Measurements from ENCODE around the gene CHCHD10. TPM values are rescaled to one million over a fixed set of nuclear protein-coding genes. Genes with fewer than 3 reads are reported as not detected.

Gene CHCHD10
- total RNA-seq, 1 experiment from 2014 or later: 178 TPM

DNA sequence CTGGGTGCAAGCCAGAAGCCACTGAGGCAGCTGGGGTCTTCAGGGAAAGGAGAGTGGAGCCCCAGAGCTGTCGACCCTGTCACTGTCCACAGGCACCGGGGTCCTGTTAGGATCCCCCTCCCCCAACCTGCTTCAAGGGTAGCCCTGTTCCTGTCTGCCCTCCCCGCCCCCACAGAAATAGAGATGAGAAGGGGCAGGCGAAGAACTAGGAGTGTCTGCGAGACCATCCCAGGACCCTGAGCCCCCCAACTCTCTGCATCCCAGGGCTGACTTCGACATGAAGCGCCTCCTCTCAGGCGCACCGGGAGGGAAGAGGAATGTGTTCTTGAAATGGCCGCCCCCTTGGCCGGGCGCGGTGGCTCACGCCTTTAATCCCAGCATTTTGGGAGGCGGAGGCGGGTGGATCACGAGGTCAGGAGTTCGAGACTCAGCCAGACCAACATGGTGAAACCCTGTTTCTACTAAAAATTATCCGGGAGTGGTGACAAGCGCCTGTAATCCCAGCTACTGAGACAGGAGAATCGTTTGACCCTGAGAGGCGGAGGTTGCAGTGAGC, 16.3 kb downstream of the CHCHD10 start:
- 0 out of 2 replicates have a peak, but pooled peaks cover 3% of the 10 kb centered on the region for H3K4me1 ChIP-seq
- no peaks in the 10 kb centered on the region for H3K27me3 Mint-ChIP-seq (ENCODE audit: insufficient read depth, unreplicated experiment)
- no peaks in the 10 kb centered on the region for H3K36me3 Mint-ChIP-seq (ENCODE audit: insufficient read depth, unreplicated experiment)
- H3K4me3 ChIP-seq (ENCODE audit: low read depth, low read length): peak overlapping the region; percentile 85
- peak; percentile 51 to 58 for DNase-seq
- POLR2A ChIA-PET: interaction anchor here (0.6 to 1.1 kb wide), 5 partner anchors 16 to 106 kb away, joined by 3 to 10 read pairs (median 4); partner anchors contain the start of genes CHCHD10 and SLC2A11
- intact Hi-C loops (cut with micrococcal nuclease; ENCODE audit: unreplicated experiment): loop anchor here (1.0 kb wide), 2 partner anchors 14 to 34 kb away; no protein-coding TSS in a partner anchor
- BruUV-seq (replicated peaks): TSS peak; percentile 81
- CTCF ChIA-PET: interaction anchor here (0.7 to 1.0 kb wide), 4 partner anchors 16 to 142 kb away, joined by 3 to 7 read pairs (median 5); partner anchors contain the start of genes CHCHD10 and MIF
- peak overlapping the region; percentile 89 for H3K4me3 Mint-ChIP-seq (ENCODE audit: unreplicated experiment)
- H3K4me1 Mint-ChIP-seq (ENCODE audit: low read depth, unreplicated experiment): peaks cover 11% of the 10 kb centered on the region
- H3K36me3 ChIP-seq (ENCODE audit: control insufficient read depth, insufficient read depth, low read length): no peaks in the 10 kb centered on the region
- no peak for TF ChIP-seq CTCF (IDR thresholded peaks at IDR 0.05; ENCODE audit: insufficient read depth in 1 of 2, low read depth in 1 of 2, low read length in 1 of 2, severe bottlenecking in 1 of 2, unreplicated experiment in 1 of 2)
- peak overlapping the region; percentile 77 for H3K27ac Mint-ChIP-seq (ENCODE audit: unreplicated experiment)
- no peaks in the 10 kb centered on the region for H3K9me3 ChIP-seq
- H3K27me3 ChIP-seq (replicated peaks; ENCODE audit: control insufficient read depth, insufficient read depth, low read length): no peaks in the 10 kb centered on the region
- no peaks in the 10 kb centered on the region for H3K9me3 Mint-ChIP-seq (ENCODE audit: unreplicated experiment)

GRCh38 chr22:23750714-23751440, 16.9 kb downstream of the CHCHD10 start, which contains the start of gene ZNF70:
Gene ZNF70, minus strand, starts transcription at chr22:23751112. Its CDS starts 5,972 bp downstream, at chr22:23745140.
- intact Hi-C loops (cut with micrococcal nuclease; ENCODE audit: unreplicated experiment): loop anchor here (1.0 kb wide), 2 partner anchors 14 to 34 kb away; no protein-coding TSS in a partner anchor
- ChIA-PET CTCF (interaction anchor here (0.6 to 1.0 kb wide), 4 partner anchors 17 to 138 kb away, joined by 3 to 6 read pairs (median 5); partner anchors contain the start of gene CHCHD10), POLR2A (interaction anchor here (0.6 to 1.1 kb wide), 9 partner anchors 8 to 1798 kb away, joined by 3 to 10 read pairs (median 4); partner anchors contain the start of genes C22orf15, CHCHD10, PPM1F and SLC2A11)
- Histone ChIP-seq H3K9me3 (no peaks in the 10 kb centered on the region), H3K36me3 (ENCODE audit: control insufficient read depth, insufficient read depth, low read length) (no peaks in the 10 kb centered on the region), H3K27me3 (replicated peaks; ENCODE audit: control insufficient read depth, insufficient read depth, low read length) (no peaks in the 10 kb centered on the region), H3K4me3 (ENCODE audit: low read depth, low read length) (peak within 1 kb of the TSS; percentile 85), H3K4me1 (0 out of 2 replicates have a peak, but pooled peaks cover 3% of the 10 kb centered on the region)
- Mint-ChIP-seq H3K9me3 (ENCODE audit: unreplicated experiment) (no peaks in the 10 kb centered on the region), H3K4me3 (ENCODE audit: unreplicated experiment) (peak within 1 kb of the TSS; percentile 89), H3K4me1 (ENCODE audit: low read depth, unreplicated experiment) (peaks cover 11% of the 10 kb centered on the region), H3K27me3 (ENCODE audit: insufficient read depth, unreplicated experiment) (no peaks in the 10 kb centered on the region), H3K27ac (ENCODE audit: unreplicated experiment) (peak within 1 kb of the TSS; percentile 77), H3K36me3 (ENCODE audit: insufficient read depth, unreplicated experiment) (no peaks in the 10 kb centered on the region)
- BruUV-seq (replicated peaks): no TSS peak
- peak; percentile 92 to 93 for DNase-seq
- peak in 1 of 2 experiments; percentile 61 for TF ChIP-seq CTCF (IDR thresholded peaks at IDR 0.05; ENCODE audit: insufficient read depth in 1 of 2, low read depth in 1 of 2, low read length in 1 of 2, severe bottlenecking in 1 of 2, unreplicated experiment in 1 of 2)

DNA sequence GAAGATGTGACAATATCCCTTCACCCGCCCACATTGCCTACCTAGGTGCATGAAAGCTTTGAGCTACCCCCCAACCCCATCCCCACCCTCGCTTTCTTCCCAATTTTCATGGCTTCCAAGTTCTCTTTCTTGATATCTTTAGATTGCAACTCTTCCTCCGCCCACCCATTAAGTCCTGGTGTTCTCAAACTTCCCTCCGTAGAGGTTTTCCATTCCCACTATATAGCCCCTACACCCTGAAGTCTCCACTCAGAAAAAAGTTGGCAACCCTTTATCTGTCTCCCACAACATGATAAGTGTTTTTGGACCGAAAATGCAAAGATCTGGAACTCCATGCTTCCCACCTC, 17.4 kb downstream of the CHCHD10 start:
- Histone ChIP-seq H3K27me3 (replicated peaks; ENCODE audit: control insufficient read depth, insufficient read depth, low read length) (no peaks in the 10 kb centered on the region), H3K9me3 (no peaks in the 10 kb centered on the region), H3K4me3 (ENCODE audit: low read depth, low read length) (peak overlapping the region; percentile 82), H3K4me1 (0 out of 2 replicates have a peak, but pooled peaks cover 3% of the 10 kb centered on the region), H3K36me3 (ENCODE audit: control insufficient read depth, insufficient read depth, low read length) (no peaks in the 10 kb centered on the region)
- H3K9me3 Mint-ChIP-seq (ENCODE audit: unreplicated experiment): no peaks in the 10 kb centered on the region
- ChIA-PET CTCF (interaction anchor here (0.6 to 1.0 kb wide), 5 partner anchors 18 to 139 kb away, joined by 3 to 6 read pairs (median 5); partner anchors contain the start of gene CHCHD10), POLR2A (interaction anchor here (0.6 to 1.1 kb wide), 8 partner anchors 8 to 1798 kb away, joined by 3 to 10 read pairs (median 4); partner anchors contain the start of genes C22orf15, CHCHD10, PPM1F and SLC2A11)
- H3K27me3 Mint-ChIP-seq (ENCODE audit: insufficient read depth, unreplicated experiment): no peaks in the 10 kb centered on the region
- BruUV-seq (replicated peaks): TSS peak; percentile 79
- peak overlapping the region; percentile 77 for H3K27ac Mint-ChIP-seq (ENCODE audit: unreplicated experiment)
- H3K36me3 Mint-ChIP-seq (ENCODE audit: insufficient read depth, unreplicated experiment): no peaks in the 10 kb centered on the region
- no peak for DNase-seq
- H3K4me1 Mint-ChIP-seq (ENCODE audit: low read depth, unreplicated experiment): peaks cover 11% of the 10 kb centered on the region
- intact Hi-C loops (cut with micrococcal nuclease; ENCODE audit: unreplicated experiment): no loop called here
- no peak for TF ChIP-seq CTCF (IDR thresholded peaks at IDR 0.05; ENCODE audit: insufficient read depth in 1 of 2, low read depth in 1 of 2, low read length in 1 of 2, severe bottlenecking in 1 of 2, unreplicated experiment in 1 of 2)
- peak overlapping the region; percentile 89 for H3K4me3 Mint-ChIP-seq (ENCODE audit: unreplicated experiment)

Data from Caco-2 (cell line).